Left lung (tissue), 10 donors: ENCODE results near the gene LIPF. TPM values are rescaled to one million over a fixed set of nuclear protein-coding genes. Genes with fewer than 3 reads are reported as not detected.

Source experiments
- ATAC-seq: fragments of 200-7000 bp; cut with Tn5 transposase; one replicate; pipeline ENCODE4 v1.9.1; 2020; ENCODE audit warnings: moderate library complexity
- DNase-seq, 4 donors: peaks; one replicate each; pipeline ENCODE4 v3.0.0-alpha.2; 2013 to 2020
- H3K27ac ChIP-seq, 2 donors: fragments of 200-600 bp; sonication (generic) in 1 of 2; one replicate each; pipeline versions ENCODE4 v1.5.0 to v1.8.0; 2020 to 2021
- H3K27me3 ChIP-seq, 2 donors: fragments of 200-600 bp; sonication (generic) in 1 of 2; one replicate each; pipeline versions ENCODE4 v1.5.0 to v1.8.0; 2020 to 2021
- H3K36me3 ChIP-seq, 2 donors: fragments of 200-600 bp; sonication (generic) in 1 of 2; one replicate each; pipeline versions ENCODE4 v1.5.0 to v1.8.0; 2020 to 2021
- H3K4me1 ChIP-seq, 2 donors: fragments of 200-600 bp; one replicate each; pipeline ENCODE4 v1.8.0; 2021
- H3K4me3 ChIP-seq, 2 donors: fragments of 200-600 bp; sonication (generic) in 1 of 2; one replicate each; pipeline versions ENCODE4 v1.5.0 to v1.8.0; 2020 to 2021; ENCODE audit warnings: mild to moderate bottlenecking in 1 of 2
- H3K9me3 ChIP-seq, 2 donors: fragments of 200-600 bp; sonication (generic) in 1 of 2; one replicate each; pipeline versions ENCODE4 v1.5.0 to v1.8.0; 2020 to 2021
- intact Hi-C, 2 donors: fragments of 100-400 bp; cut with DNase I; formaldehyde crosslinking; loops; one replicate each; pipeline versions ENCODE4 v1.11.2 to v1.14.2; 2022
- polyA plus RNA-seq, 6 donors: library from polyadenylated mRNA; unstranded; fragments of 120-200 nt; gene quantifications; one replicate each; pipeline ENCODE4 v1.2.1, GENCODE V29; 2013; ENCODE audit not compliant: insufficient read length in 6 of 6
- total RNA-seq, 2 donors: library from RNA; stranded (reverse); fragmentation: NEBNext Ultra II Directional; extraction: Animal tissue kit (Norgen Biotek cat#: 25700); gene quantifications; one replicate each; pipeline ENCODE4 v1.2.1, GENCODE V29; 2021
- TF ChIP-seq, protein P1 (sequence below), 2 donors: fragments of 200-600 bp; sonication (generic) in 1 of 2; IDR thresholded peaks; one replicate each; pipeline versions ENCODE4 v1.5.0 to v1.8.0; 2021; ENCODE audit warnings: antibody characterized with exemption in 2 of 2
- donor health status: DM: no; HTN: yes; CAD: no.
- donor health status: DM: no; HTN: no; CAD: no.

Gene LIPF
- total and polyA plus RNA-seq, 8 donors, result 0.24 to 0.51 (median 0.38) TPM; not detected in 5

DNA sequence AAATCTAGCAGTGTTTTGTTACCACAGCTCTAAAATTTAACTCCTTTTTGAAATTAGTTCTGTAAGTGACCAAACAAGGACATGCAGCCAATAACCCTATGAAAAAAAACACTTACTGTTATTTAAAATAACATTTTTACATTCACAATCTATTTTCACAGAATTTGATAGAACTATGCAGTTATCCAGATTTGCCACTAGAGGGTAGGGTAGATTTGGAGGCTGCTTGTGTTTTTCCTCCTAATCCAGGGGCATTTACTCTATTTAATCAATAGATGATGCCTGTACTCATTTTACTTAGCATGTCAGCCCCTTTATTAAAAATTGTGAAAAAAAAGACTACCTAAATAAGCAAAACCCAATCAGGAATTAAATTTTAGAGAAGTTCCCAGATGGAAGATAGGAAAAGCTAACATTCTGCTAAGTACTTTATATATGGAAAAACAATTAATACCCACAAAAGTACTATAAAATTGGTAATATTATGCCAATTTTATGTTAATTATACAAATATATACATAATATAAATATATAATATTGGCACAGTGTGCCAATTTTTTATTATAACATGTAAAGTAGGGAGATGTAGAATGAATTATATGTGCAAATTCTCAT lies 23.7 kb downstream of the LIPF start:
- ATAC-seq, result peak; percentile 63
- intact Hi-C loops, result no loop called here

DNA sequence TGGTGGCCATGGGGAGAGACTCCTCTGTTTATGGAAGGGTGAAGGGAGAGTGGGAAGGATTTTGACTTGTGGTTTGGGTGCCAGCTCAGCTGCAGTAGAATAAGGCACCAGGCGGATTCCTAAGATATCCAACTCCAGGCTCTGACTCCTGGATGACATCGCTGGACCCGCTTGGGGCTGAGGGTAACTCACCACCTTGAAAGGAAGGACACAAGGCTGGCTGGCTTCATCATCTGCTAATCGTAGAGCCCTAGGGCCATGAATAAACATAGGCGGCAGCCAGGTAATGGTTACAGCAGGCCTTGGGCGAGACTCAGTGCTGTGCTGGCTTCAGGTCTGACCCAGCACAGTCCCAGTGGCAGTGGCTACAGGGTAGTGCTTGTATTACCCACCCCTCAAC lies 25.1 kb downstream of the LIPF start:
- TF ChIP-seq, protein P1, sequence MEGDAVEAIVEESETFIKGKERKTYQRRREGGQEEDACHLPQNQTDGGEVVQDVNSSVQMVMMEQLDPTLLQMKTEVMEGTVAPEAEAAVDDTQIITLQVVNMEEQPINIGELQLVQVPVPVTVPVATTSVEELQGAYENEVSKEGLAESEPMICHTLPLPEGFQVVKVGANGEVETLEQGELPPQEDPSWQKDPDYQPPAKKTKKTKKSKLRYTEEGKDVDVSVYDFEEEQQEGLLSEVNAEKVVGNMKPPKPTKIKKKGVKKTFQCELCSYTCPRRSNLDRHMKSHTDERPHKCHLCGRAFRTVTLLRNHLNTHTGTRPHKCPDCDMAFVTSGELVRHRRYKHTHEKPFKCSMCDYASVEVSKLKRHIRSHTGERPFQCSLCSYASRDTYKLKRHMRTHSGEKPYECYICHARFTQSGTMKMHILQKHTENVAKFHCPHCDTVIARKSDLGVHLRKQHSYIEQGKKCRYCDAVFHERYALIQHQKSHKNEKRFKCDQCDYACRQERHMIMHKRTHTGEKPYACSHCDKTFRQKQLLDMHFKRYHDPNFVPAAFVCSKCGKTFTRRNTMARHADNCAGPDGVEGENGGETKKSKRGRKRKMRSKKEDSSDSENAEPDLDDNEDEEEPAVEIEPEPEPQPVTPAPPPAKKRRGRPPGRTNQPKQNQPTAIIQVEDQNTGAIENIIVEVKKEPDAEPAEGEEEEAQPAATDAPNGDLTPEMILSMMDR (IDR thresholded peaks at IDR 0.05), result no peak
- H3K27ac ChIP-seq, result no peak overlapping the region
- H3K4me1 ChIP-seq, result no peaks in the 10 kb centered on the region
- no peaks in the 10 kb centered on the region for H3K9me3 ChIP-seq
- no peaks in the 10 kb centered on the region for H3K36me3 ChIP-seq
- peak in 1 of 4 donors; percentile 34 for DNase-seq
- no peak overlapping the region for H3K4me3 ChIP-seq
- ATAC-seq, result no peak
- intact Hi-C loops, result no loop called here
- no peaks in the 10 kb centered on the region for H3K27me3 ChIP-seq

More for the DNA sequence above, 23.7 kb downstream of the LIPF start:
- TF ChIP-seq, protein P1 (IDR thresholded peaks at IDR 0.05), result peak; percentile 64 to 69
- Histone ChIP-seq H3K27ac (no peak overlapping the region), H3K4me1 (no peaks in the 10 kb centered on the region), H3K27me3 (no peaks in the 10 kb centered on the region), H3K4me3 (no peak overlapping the region), H3K36me3 (no peaks in the 10 kb centered on the region), H3K9me3 (no peaks in the 10 kb centered on the region)
- DNase-seq, result no peak

DNA sequence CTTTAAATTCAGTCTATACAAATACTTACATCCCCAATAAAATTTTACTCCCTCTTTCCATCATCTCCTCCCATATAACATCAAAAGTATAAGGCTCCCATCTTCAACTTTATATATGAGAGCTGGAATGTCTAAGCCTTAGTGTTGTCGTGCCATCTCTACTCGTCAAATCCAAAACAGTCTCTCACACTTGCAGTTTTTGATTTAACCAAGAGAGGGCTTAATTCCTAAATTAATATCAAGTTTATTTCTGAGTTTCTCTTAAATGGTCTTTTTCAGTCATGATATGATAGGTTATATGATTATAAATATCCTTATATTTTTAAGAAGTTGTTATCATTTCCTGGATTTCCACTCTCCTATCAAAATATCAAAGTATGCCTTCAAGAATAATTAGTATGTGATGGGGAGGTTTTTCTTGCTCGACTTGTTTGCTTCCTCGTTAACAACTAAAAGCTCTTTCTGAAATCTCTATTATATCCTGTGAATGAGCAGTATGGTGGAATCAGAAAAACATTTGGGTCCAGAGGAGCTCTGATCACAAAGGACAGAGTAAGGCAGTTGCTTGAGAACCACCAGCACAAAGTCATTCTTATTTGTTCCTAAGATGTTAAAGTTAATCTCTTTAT lies 29.3 kb downstream of the LIPF start:
- H3K27ac ChIP-seq, result no peak overlapping the region
- H3K27me3 ChIP-seq, result no peaks in the 10 kb centered on the region
- no peaks in the 10 kb centered on the region for H3K36me3 ChIP-seq
- ATAC-seq (no peak), DNase-seq (no peak)
- no peak overlapping the region for H3K4me3 ChIP-seq
- H3K9me3 ChIP-seq, result no peaks in the 10 kb centered on the region
- intact Hi-C loops, result loop anchor here in 1 of 2 donors (10.0 kb wide), 1 partner anchor 111 kb away; the partner anchor contains the start of gene LIPM
- TF ChIP-seq, protein P1 (IDR thresholded peaks at IDR 0.05), result no peak
- no peaks in the 10 kb centered on the region for H3K4me1 ChIP-seq

DNA sequence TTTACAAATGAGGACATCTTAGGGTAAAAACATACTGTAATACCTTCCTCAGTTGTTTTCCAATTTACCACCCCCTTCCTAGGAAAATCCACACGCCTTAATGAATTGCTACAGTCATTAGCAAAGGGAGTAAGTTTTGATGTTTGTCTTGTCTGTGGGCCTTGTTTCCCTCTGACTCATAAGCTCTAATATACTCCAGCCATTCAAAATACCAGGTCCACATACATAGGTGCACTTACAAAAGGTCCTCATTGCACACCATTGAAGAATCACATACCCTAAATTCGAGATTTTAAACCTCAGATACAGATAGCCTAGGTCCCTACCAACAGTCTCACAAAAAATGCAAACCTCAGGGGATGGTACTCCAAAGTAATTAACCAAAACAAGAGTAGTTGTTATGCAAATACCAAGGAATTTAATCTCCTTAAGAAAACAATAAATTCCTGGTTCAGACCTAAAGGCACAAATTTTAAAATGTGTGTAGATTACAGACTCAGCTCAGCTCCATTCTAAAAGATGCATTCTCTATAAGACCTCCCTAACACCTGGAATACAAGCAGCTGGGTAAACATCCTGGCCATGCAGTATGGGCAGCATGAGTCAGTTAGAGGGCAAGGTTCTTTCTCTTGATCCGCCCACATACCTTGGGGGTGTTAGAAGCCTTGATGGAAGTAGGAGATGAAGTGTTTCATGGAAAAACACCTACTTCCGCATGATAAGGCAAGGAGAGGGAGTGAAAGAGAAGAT lies 38.8 kb downstream of the LIPF start:
- Histone ChIP-seq H3K36me3 (no peaks in the 10 kb centered on the region), H3K9me3 (no peaks in the 10 kb centered on the region), H3K27ac (no peak overlapping the region), H3K4me3 (no peak overlapping the region), H3K4me1 (peaks cover 0 to 3% of the 10 kb centered on the region in 2 donors), H3K27me3 (no peaks in the 10 kb centered on the region)
- ATAC-seq (peak; percentile 61), DNase-seq (no peak)
- intact Hi-C loops, result no loop called here
- TF ChIP-seq, protein P1 (IDR thresholded peaks at IDR 0.05), result no peak

DNA sequence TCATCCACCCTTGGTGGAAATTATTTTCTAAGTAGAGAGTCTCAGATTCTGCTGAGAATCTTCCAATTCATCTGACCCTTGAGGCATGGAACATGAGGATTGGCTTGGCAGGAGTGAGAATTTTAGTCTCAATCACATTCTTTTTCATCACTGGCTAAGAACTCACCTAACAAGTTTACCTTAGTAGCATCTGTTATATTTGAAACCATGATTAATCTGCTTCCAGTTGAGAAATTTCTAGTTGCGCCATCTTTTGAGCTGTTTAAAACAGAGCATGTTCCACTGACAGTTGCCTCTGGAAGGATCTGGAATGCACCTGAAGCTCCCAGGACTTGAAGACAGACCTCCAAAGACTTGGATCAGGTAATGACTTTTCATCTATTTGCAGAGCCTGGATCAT lies 41.7 kb downstream of the LIPF start, which contains the start of gene LIPK:
Gene LIPK, plus strand, starts transcription at position 292 of the 400 bp plus-strand sequence. CDS start 18,295 bp downstream, outside the sequence.
- Histone ChIP-seq H3K4me3 (no peak within 1 kb of the TSS), H3K9me3 (no peaks in the 10 kb centered on the region), H3K4me1 (peaks cover 0 to 3% of the 10 kb centered on the region in 2 donors), H3K27ac (no peak within 1 kb of the TSS), H3K36me3 (no peaks in the 10 kb centered on the region), H3K27me3 (no peaks in the 10 kb centered on the region)
- TF ChIP-seq, protein P1 (IDR thresholded peaks at IDR 0.05), result no peak
- ATAC-seq, result no peak
- no peak for DNase-seq
- intact Hi-C loops, result no loop called here
